T-helper 17 cell (primary cell): ENCODE measurements around the gene ZEB1. TPM values are rescaled to one million over a fixed set of nuclear protein-coding genes. Genes with fewer than 3 reads are reported as not detected.
"Not testable (repeated sequence)": the region's sequence is repeated elsewhere in the genome, so short reads cannot be mapped to it uniquely, and the experiment has no call there.

Experiments
- ATAC-seq: fragments of 150-1000 bp; cut with Tn5 transposase; 2 replicates; pipeline ENCODE4 v1.10.0; 2021; ENCODE audit warnings: mild to moderate bottlenecking, moderate library complexity
- DNase-seq, 3 donors: peaks; one replicate each; pipeline versions ENCODE4 v3.0.0 to v3.0.0-alpha.2; 2020 to 2021
- H3K9me3 ChIP-seq: one replicate; pipeline ENCODE4 v1.7.0; 2013; ENCODE audit warnings: low read length, mild to moderate bottlenecking; ENCODE audit not compliant: control insufficient read depth, poor library complexity, severe bottlenecking
- H3K27ac Mint-ChIP-seq: one replicate; pipeline ENCODE4 v1.8.0; 2022; ENCODE audit warnings: mild to moderate bottlenecking, moderate library complexity, mixed read lengths
- H3K27me3 Mint-ChIP-seq: one replicate; pipeline ENCODE4 v1.8.0; 2022; ENCODE audit warnings: mixed read lengths
- H3K36me3 Mint-ChIP-seq: one replicate; pipeline ENCODE4 v1.8.0; 2022; ENCODE audit warnings: low read depth, mixed read lengths
- H3K4me1 Mint-ChIP-seq: one replicate; pipeline ENCODE4 v1.8.0; 2022; ENCODE audit warnings: mild to moderate bottlenecking, mixed read lengths
- H3K4me3 Mint-ChIP-seq: one replicate; pipeline ENCODE4 v1.8.0; 2022; ENCODE audit warnings: mild to moderate bottlenecking, moderate library complexity, mixed read lengths
- total RNA-seq, 4 donors: library from RNA in 2 of 4; stranded (reverse) in 2 of 4; gene quantifications; one replicate each; pipeline ENCODE4 v1.2.3 and lab custom pipeline; 2022 to 2026

Gene ZEB1
- total RNA-seq, 2 donors from 2014 or later: 94.6 to 97.6 TPM

GRCh38 chr10:31422634-31423033, 103.6 kb downstream of the ZEB1 start:
- no peaks in the 10 kb centered on the region for H3K9me3 ChIP-seq
- Mint-ChIP-seq H3K27ac (no peak overlapping the region), H3K4me3 (no peak overlapping the region), H3K36me3 (peaks cover 2% of the 10 kb centered on the region), H3K4me1 (peaks cover 31% of the 10 kb centered on the region), H3K27me3 (no peaks in the 10 kb centered on the region)
- no peak for ATAC-seq
- no peak for DNase-seq

GRCh38 chr10:31424473-31424872, 105.5 kb downstream of the ZEB1 start:
- H3K9me3 ChIP-seq: no peaks in the 10 kb centered on the region
- Mint-ChIP-seq H3K27ac (no peak overlapping the region), H3K4me3 (no peak overlapping the region), H3K27me3 (no peaks in the 10 kb centered on the region), H3K36me3 (no peaks in the 10 kb centered on the region), H3K4me1 (peaks cover 28% of the 10 kb centered on the region)
- ATAC-seq (no peak), DNase-seq (no peak)

GRCh38 chr10:31426401-31426800, 107.4 kb downstream of the ZEB1 start:
- Mint-ChIP-seq H3K27me3 (no peaks in the 10 kb centered on the region), H3K4me1 (peaks cover 19% of the 10 kb centered on the region), H3K36me3 (no peaks in the 10 kb centered on the region), H3K4me3 (no peak overlapping the region), H3K27ac (no peak overlapping the region)
- H3K9me3 ChIP-seq: no peaks in the 10 kb centered on the region
- ATAC-seq (no peak), DNase-seq (no peak)

DNA sequence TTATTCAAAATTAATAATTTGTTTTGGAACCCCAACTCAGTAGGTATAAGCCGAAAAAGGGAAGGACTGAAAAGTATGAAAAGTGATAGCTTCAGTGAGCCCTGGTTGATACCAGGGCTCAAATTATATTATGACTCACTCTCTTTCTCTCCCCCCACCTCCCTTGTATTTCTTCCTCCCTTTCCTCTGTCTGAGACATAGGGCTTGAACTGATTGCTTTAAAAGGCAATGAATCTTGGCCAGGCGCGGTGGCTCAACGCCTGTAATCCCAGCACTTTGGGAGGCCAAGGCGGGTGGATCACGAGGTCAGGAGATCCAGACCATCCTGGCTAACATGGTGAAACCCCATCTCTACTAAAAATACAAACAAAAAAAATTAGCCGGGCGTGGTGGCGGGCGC, 108.3 kb downstream of the ZEB1 start:
- not testable (repeated sequence) for H3K4me3 Mint-ChIP-seq, DNase-seq, H3K27ac Mint-ChIP-seq, H3K27me3 Mint-ChIP-seq, H3K9me3 ChIP-seq, H3K36me3 Mint-ChIP-seq, ATAC-seq
- H3K4me1 Mint-ChIP-seq: peaks cover 17% of the 10 kb centered on the region

GRCh38 chr10:31428499-31428898, 109.5 kb downstream of the ZEB1 start:
- not testable (repeated sequence) for H3K27ac Mint-ChIP-seq, H3K9me3 ChIP-seq, H3K4me3 Mint-ChIP-seq, H3K27me3 Mint-ChIP-seq, H3K36me3 Mint-ChIP-seq, ATAC-seq, DNase-seq
- peaks cover 13% of the 10 kb centered on the region for H3K4me1 Mint-ChIP-seq

GRCh38 chr10:31431021-31431420, 112.0 kb downstream of the ZEB1 start:
- H3K36me3 Mint-ChIP-seq: peaks cover 5% of the 10 kb centered on the region
- no peak for ATAC-seq
- no peak for DNase-seq
- H3K4me3 Mint-ChIP-seq: no peak overlapping the region
- no peaks in the 10 kb centered on the region for H3K9me3 ChIP-seq
- H3K27ac Mint-ChIP-seq: no peak overlapping the region
- peaks cover 21% of the 10 kb centered on the region for H3K4me1 Mint-ChIP-seq
- no peaks in the 10 kb centered on the region for H3K27me3 Mint-ChIP-seq

- H3K27ac Mint-ChIP-seq: no peak overlapping the region
- DNase-seq (no peak), ATAC-seq (no peak)
- H3K9me3 ChIP-seq: peaks cover 4% of the 10 kb centered on the region
- H3K36me3 Mint-ChIP-seq: peaks cover 9% of the 10 kb centered on the region
- H3K4me3 Mint-ChIP-seq: no peak overlapping the region
- H3K4me1 Mint-ChIP-seq: peaks cover 12% of the 10 kb centered on the region
- H3K27me3 Mint-ChIP-seq: no peaks in the 10 kb centered on the region
These were observed 118.9 kb downstream of the ZEB1 start for GRCh38 chr10:31437959-31438358.

DNA sequence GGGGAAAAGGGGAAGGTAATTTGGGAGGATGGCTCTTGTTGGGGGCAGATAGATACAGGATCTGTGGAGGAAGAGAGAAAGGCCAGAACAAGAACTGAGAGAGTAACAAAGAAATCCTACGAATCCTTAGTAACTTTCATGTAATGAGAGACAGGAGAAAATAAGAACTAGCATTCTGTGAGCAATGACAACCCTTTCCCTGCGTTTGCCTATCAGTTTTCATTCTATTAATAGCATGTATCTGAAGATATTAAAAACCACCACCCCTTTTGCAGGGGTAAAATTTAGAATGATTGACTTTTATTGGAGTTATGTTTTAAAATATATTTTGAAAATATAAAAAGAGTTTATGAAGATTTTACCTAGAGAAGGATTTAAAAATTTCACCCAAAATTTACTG, 132.8 kb downstream of the ZEB1 start:
- H3K4me3 Mint-ChIP-seq: no peak overlapping the region
- peaks cover 3% of the 10 kb centered on the region for H3K4me1 Mint-ChIP-seq
- no peaks in the 10 kb centered on the region for H3K27me3 Mint-ChIP-seq
- H3K9me3 ChIP-seq: no peaks in the 10 kb centered on the region
- H3K36me3 Mint-ChIP-seq: no peaks in the 10 kb centered on the region
- ATAC-seq (no peak), DNase-seq (no peak)
- H3K27ac Mint-ChIP-seq: no peak overlapping the region

DNA sequence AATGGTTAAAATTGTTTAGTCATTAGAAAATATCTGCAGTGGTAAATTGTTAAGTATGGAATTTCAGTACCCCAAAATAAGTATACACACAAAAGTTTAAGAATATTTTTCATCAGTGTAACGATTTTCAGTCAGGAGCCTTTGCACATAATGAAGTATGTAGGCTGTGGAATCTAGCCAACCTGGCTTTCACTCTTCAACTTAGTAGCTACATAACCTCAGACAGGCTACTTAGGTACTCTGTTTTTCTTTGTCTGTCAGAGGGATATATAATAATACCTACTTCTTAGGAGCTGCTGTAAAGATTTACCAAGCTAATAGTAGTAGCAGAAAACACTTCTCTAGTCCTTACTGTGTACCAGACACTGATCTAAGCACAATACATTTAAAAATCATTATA, 137.5 kb downstream of the ZEB1 start:
- no peaks in the 10 kb centered on the region for H3K9me3 ChIP-seq
- peaks cover 2% of the 10 kb centered on the region for H3K36me3 Mint-ChIP-seq
- ATAC-seq: no peak
- peaks cover 3% of the 10 kb centered on the region for H3K4me1 Mint-ChIP-seq
- H3K27ac Mint-ChIP-seq: no peak overlapping the region
- no peak overlapping the region for H3K4me3 Mint-ChIP-seq
- no peaks in the 10 kb centered on the region for H3K27me3 Mint-ChIP-seq
- no peak for DNase-seq

DNA sequence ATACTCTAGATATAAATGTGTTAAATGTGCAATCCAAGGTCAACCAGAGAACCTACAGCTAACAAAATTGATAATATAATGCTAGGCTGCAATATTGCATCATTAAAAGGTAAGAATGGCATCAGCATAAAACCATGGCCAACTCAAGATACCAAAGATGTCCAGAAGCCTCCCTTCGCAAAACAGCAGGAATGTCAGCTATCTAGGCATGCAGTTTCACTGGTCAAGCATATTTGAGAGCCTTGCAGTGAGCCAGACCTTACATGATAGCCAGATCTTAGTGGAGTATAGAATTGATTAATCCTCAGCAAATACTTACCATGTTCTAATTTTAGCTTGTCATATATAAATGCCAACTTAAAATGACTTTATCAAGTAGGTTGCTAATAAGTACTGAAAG, 138.8 kb downstream of the ZEB1 start:
- Mint-ChIP-seq H3K27ac (no peak overlapping the region), H3K4me1 (no peaks in the 10 kb centered on the region), H3K27me3 (no peaks in the 10 kb centered on the region), H3K4me3 (no peak overlapping the region), H3K36me3 (peaks cover 8% of the 10 kb centered on the region)
- no peak for ATAC-seq
- no peak for DNase-seq
- H3K9me3 ChIP-seq: peaks cover 8% of the 10 kb centered on the region

- ATAC-seq (no peak), DNase-seq (no peak)
- no peak overlapping the region for H3K4me3 Mint-ChIP-seq
- H3K9me3 ChIP-seq: peaks cover 16% of the 10 kb centered on the region
- H3K36me3 Mint-ChIP-seq: peaks cover 8% of the 10 kb centered on the region
- no peaks in the 10 kb centered on the region for H3K4me1 Mint-ChIP-seq
- H3K27me3 Mint-ChIP-seq: no peaks in the 10 kb centered on the region
- no peak overlapping the region for H3K27ac Mint-ChIP-seq
These were observed 140.0 kb downstream of the ZEB1 start for GRCh38 chr10:31458974-31459373.

GRCh38 chr10:31460242-31460641, 141.2 kb downstream of the ZEB1 start:
- H3K9me3 ChIP-seq: peaks cover 20% of the 10 kb centered on the region
- no peaks in the 10 kb centered on the region for H3K4me1 Mint-ChIP-seq
- H3K4me3 Mint-ChIP-seq: no peak overlapping the region
- no peaks in the 10 kb centered on the region for H3K27me3 Mint-ChIP-seq
- H3K36me3 Mint-ChIP-seq: peaks cover 8% of the 10 kb centered on the region
- no peak overlapping the region for H3K27ac Mint-ChIP-seq
- ATAC-seq: no peak
- no peak for DNase-seq

DNA sequence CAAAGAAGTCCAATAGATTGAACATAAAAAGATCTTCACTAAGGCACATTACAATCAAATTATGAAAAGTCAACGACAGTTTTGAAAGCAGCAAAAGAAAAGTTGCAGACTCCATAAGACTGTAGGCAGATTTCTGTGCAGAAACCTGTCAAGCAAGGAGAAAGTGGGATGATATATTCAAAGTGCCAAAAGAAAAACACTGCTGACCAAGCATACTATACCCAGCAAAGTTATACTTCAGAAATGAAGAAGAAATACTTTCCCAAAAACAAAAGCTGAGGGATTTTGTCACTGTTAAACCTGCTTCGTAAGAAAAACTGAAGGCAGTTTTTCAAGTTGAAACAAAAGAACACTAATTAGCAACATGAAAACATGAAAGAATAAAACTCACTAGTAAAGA, 145.5 kb downstream of the ZEB1 start:
- peaks cover 20% of the 10 kb centered on the region for H3K9me3 ChIP-seq
- no peak for DNase-seq
- no peaks in the 10 kb centered on the region for H3K4me1 Mint-ChIP-seq
- no peaks in the 10 kb centered on the region for H3K27me3 Mint-ChIP-seq
- H3K27ac Mint-ChIP-seq: no peak overlapping the region
- no peak for ATAC-seq
- H3K36me3 Mint-ChIP-seq: peaks cover 13% of the 10 kb centered on the region
- H3K4me3 Mint-ChIP-seq: no peak overlapping the region

DNA sequence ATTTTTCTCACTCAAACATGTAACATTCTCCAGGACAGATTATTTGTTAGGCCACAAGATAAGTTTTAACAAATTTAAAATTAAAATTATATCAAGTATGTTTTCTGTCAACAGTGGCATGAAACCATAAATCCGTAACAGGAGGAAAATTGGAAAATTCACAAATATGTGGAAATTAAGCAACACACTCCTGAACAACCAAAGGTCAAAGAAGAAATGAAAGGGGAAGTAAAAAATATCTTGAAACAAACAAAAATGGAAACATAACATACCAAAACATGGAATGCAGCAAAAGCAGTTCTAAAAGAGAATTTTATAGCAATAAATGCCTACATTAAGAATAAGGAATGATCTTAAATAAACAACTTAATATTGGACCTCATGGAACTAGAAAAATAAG, 147.3 kb downstream of the ZEB1 start:
- Mint-ChIP-seq H3K4me1 (no peaks in the 10 kb centered on the region), H3K27me3 (no peaks in the 10 kb centered on the region)

More for the DNA sequence above, 147.3 kb downstream of the ZEB1 start:
- DNase-seq (no peak), ATAC-seq (no peak)
- H3K9me3 ChIP-seq: peaks cover 20% of the 10 kb centered on the region
- Mint-ChIP-seq H3K27ac (no peak overlapping the region), H3K36me3 (peaks cover 11% of the 10 kb centered on the region), H3K4me3 (no peak overlapping the region)
